Stimulated activated CD8-positive, alpha-beta memory T cell treated with anti-CD3 and anti-CD28 coated beads, Interleukin-4, amount 100 ng/mL, for 48 hours (primary cell): ENCODE data around the gene NT5C3B.
"Not testable (repeated sequence)": the region's sequence is repeated elsewhere in the genome, so short reads cannot be mapped to it uniquely, and the experiment has no call there.

Experiments used
- DNase-seq: peaks from one replicate; pipeline ENCODE4 v3.0.0-alpha.2; 2020

Gene NT5C3B

GRCh38 chr17:41835800-41836549 is at the start of gene NT5C3B:
TSS of gene NT5C3B (minus strand) at chr17:41836232. CDS start at chr17:41836193, 39 bp downstream.
- peak; percentile 73 for DNase-seq

- no peak for DNase-seq
Measured at GRCh38 chr17:41885733-41886132, 49.7 kb upstream of the NT5C3B start.

- DNase-seq: no peak
Measured at GRCh38 chr17:41882756-41883155, 46.7 kb upstream of the NT5C3B start.

- DNase-seq: no peak
Measured at GRCh38 chr17:41880130-41880529, 44.1 kb upstream of the NT5C3B start.

GRCh38 chr17:41874293-41874670 is 38.2 kb upstream of the NT5C3B start:
- DNase-seq: not testable (repeated sequence)

GRCh38 chr17:41873559-41874292 is 37.7 kb upstream of the NT5C3B start:
- no peak for DNase-seq

- no peak for DNase-seq
Measured at GRCh38 chr17:41871789-41872188, 35.8 kb upstream of the NT5C3B start.

GRCh38 chr17:41870627-41871026 is 34.6 kb upstream of the NT5C3B start:
- no peak for DNase-seq

GRCh38 chr17:41870097-41870496 is 34.1 kb upstream of the NT5C3B start:
- DNase-seq: no peak

GRCh38 chr17:41869426-41869825 is 33.4 kb upstream of the NT5C3B start:
- no peak for DNase-seq

GRCh38 chr17:41868568-41868967 is 32.5 kb upstream of the NT5C3B start:
- no peak for DNase-seq

GRCh38 chr17:41865596-41865893 is 29.5 kb upstream of the NT5C3B start:
- DNase-seq: no peak

- DNase-seq: peak; percentile 90
Measured at GRCh38 chr17:41864836-41865595, 29.0 kb upstream of the NT5C3B start, which contains the start of gene KLHL11. TSS of gene KLHL11 (minus strand) at chr17:41865423. CDS start at chr17:41865370, 53 bp downstream.

- DNase-seq: no peak
Measured at GRCh38 chr17:41864498-41864835, 28.4 kb upstream of the NT5C3B start.

- DNase-seq: peak; percentile 68
Measured at GRCh38 chr17:41863074-41863848, 27.2 kb upstream of the NT5C3B start.

- no peak for DNase-seq
Measured at GRCh38 chr17:41860254-41860931, 24.4 kb upstream of the NT5C3B start.

- DNase-seq: not testable (repeated sequence)
Measured at GRCh38 chr17:41851382-41851781, 15.3 kb upstream of the NT5C3B start.

- DNase-seq: no peak
Measured at GRCh38 chr17:41849251-41849990, 13.4 kb upstream of the NT5C3B start.

- DNase-seq: no peak
Measured at GRCh38 chr17:41848788-41849187, 12.8 kb upstream of the NT5C3B start.

GRCh38 chr17:41844971-41845370 is 8.9 kb upstream of the NT5C3B start:
- no peak for DNase-seq

- not testable (repeated sequence) for DNase-seq
Measured at GRCh38 chr17:41840781-41841180, 4.7 kb upstream of the NT5C3B start.

GRCh38 chr17:41839448-41839847 is 3.4 kb upstream of the NT5C3B start:
- DNase-seq: not testable (repeated sequence)
